HG03196 (cell line): ENCODE results near the gene ZDHHC11B.
"Not testable (repeated sequence)": the region's sequence is repeated elsewhere in the genome, so short reads cannot be mapped to it uniquely, and the experiment has no call there.

Experiments used
- ATAC-seq: cut with Tn5 transposase; IDR thresholded peaks from one replicate; pipeline ENCODE4 v1.9.1; 2021; ENCODE audit not compliant: unreplicated experiment

ZDHHC11B gene

DNA sequence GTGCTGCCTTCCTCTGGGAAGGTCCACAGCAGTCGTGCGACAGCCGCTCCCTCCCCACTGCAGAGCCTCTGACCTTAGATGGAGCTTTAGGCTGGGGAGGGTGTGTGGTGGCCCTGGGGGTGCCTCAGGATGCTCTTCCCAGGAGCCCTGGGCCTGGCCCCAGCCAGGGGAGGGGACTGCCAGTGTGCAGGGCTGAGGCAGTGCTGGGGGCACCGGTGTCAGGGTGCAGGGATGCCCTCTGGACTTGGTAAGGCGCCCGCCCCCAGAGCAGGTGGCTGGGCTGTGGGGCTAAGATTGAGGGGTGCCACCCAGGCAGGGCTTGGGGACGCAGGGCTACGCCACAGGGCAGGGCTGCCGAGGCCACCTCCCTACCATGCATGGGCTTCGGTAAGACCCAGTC, 13.9 kb downstream of the ZDHHC11B start:
- ATAC-seq = not testable (repeated sequence)

DNA sequence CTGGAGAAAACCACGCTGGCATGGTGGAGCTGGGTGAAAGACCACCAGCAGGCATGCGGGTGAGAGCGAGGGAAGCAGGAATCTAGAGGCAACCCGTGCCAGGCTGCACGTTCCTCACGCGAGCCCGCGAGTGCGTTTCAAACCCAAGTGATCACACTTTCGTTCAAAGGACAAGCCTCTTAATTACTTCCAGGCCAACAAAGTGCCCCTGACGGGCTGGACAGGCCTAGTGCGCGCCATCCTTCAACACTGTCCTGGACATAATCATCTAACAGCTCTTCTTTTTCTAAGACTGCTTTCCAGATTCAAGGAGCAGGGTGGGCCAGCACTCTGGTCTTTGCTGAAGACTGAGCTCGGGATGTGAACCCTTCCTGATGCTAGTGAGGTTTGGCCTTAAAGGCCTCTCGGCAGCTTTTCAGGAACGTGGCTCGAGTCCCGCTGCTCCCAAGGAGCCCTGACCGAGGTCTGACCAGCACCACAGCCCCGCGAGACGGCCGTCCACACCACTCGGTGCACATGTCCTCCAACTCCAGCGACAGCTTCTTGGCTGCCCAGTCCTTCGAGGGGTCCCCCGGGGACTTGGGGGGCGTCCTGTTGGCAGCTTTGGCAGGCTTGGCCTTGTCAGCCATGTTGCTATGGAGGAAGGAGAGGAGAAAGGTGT, 14.9 kb downstream of the ZDHHC11B start:
- not testable (repeated sequence) for ATAC-seq

DNA sequence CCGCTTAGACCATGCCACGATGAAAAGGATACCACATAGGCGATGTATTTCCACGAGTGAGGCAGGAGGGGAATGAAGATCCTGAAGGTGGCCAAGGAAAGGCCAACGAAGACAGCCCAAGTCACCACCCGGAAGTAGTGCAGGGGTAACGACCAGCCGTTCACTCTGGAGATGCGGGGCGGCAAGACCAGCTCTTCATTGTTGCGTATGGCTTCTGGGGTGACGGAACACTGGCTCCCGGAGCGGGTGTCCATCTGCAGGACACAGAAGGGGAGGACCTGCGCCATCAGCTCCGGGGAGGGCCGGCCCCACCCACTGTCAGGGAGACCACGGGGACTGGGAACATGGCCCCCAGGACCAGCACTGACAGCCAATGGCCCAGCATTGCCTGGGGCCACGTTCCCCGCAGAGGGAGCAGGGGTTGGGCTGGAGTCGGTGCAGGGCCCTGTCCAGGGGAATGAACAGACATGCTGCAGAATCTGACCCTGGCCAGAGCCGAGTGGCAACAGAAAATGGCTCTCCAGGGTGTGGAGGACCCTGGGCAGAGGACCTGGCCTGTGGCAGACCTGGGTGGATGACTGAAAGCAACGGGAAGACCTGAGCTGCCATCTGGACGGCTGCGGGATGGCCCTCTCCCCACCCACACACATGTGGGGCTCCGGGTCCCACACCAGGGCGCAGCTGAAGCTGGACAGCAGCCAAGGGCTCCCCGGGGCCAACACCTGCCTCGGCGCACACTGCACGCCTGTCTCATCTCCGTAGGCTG, 17.7 kb downstream of the ZDHHC11B start:
- ATAC-seq = no peak

DNA sequence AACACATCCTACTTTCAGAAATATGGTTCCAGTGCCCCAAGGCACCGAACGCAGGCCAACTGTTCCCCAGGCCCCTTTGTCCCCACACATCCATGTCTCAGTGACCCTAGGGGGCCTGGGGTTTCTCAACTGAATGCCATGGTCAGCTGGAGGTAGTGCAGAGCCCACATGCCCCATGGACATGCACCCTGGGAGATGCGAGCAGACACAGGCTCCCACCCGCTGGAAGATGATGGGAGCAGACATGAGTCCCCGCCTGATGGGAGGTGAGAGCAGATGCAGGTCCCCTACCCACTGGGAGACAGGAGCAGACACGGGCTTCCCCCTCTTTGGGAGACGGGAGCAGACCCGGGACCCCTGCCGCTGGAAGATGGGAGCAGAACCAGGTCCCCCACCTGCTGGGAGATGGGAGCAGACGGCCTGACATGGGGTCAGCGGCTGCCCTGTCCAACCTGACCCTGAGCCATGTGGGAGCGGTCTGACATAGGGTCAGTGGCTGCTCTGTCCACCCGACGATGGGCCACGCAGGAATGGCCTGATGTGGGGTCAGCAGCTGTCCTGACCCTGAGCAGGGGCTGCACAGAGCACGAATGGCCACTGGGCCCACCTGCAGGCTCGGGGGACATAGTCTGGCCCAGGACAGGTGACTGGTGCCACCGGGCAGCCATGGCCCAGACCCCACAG, 18.4 kb downstream of the ZDHHC11B start:
- ATAC-seq = no peak

DNA sequence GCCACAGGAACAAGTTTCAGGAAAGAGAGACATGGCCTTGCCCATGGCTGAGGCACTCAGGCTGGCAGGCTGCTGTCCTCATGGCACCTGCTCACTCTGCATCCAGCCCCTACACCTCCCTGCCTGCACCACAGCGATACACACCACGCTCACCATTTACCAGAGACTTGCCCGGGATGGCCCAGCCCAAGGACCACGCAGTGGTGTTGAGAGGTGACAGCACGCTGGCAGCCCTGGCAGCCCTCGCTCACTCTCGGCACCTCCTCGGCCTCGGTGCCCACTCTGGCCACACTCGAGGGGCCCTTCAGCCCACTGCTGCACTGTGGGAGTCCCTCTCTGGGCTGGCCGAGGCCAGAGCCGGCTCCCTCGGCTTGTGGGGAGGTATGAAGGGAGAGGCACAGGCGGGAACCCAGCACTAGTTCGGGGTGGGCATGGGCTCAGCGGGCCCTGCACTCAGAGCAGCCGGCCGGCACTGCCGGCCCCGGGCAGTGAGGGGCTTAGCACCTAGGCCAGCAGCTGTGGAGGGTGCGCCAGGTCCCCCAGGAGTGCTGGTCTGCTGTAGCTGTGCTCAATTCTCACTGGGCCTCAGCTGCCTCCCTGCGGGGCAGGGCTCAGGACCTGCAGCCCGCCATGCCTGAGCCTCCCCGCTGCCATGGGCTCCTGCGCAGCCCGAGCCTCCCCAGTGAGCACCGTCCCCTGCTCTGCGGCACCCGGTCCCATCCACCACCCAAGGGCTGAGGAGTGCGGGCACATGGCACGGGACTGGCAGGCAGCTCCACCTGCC, 20.3 kb downstream of the ZDHHC11B start:
- no peak for ATAC-seq

DNA sequence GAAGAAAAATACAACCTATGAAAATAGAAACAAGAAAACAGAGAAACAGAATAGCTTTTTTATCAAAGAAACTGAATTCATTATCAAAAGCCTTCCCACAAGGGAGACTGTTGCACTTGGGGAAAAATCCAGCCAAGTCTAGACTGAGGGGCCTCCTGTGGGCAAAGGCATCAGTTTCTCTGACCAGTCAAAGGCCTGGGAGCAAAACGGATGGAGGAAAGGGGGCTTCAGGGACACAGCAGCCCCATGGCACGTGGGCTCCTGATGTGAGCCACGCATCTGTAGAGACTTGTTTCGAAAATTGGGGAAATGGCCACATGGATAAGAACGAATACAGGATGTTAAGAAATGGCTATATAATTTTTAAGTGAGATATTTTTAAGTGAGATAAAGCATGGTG, 21.1 kb downstream of the ZDHHC11B start:
- no peak for ATAC-seq

DNA sequence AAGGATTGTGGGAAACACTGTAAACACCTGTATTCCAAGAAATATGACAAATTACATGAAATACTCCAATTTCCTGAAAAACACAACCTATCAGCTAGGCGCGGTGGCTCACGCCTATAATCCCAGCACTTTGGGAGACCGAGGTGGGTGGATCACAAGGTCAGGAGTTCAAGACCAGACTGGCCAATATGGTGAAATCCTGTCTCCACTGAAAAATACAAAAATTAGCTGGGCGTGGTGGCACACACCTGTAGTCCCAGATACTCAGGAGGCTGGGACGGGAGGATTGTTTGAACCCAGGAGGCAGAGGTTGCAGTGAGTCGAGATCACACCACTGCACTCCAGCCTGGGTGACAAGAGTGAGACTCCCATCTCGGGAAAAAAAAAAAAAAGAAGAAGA, 21.5 kb downstream of the ZDHHC11B start:
- ATAC-seq = not testable (repeated sequence)

DNA sequence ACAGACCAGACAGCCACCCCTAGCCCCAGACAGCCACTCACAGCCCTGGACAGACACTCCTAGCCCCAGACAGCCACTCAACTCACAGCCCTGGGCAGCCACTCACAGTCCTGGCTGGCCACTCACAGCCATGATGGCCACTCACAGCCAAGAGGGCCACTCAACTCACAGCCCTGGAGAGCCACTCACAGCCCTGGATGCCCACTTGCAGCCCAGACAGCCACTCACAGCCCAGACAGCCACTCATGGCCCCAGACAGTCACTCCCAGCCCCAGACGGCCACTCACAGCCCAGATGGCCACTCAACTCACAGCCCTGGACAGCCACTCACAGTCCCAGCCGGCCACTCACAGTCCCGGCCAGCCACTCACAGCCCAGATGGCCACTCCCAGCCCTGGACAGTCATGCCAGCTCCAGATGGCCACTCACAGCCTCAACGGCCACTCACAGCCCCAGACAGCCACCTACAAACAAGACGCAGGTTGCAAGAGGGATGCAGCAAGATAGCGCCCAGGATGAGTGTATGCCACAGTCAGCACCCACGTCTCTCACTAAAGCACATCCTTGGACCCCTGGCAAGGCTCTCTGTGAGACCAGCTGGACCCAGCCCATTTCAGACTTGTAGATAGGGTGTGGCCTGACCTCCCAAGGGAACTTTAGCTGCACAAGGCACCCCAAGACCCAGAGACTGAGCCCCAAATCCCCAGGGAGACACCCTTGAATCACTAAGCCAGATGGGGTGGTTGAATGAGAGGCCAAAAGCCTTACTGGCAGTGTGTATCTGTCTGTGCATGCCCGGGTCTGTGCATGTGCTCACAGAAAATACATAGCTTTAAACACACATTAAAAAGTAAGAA, 22.4 kb downstream of the ZDHHC11B start:
- ATAC-seq = no peak

DNA sequence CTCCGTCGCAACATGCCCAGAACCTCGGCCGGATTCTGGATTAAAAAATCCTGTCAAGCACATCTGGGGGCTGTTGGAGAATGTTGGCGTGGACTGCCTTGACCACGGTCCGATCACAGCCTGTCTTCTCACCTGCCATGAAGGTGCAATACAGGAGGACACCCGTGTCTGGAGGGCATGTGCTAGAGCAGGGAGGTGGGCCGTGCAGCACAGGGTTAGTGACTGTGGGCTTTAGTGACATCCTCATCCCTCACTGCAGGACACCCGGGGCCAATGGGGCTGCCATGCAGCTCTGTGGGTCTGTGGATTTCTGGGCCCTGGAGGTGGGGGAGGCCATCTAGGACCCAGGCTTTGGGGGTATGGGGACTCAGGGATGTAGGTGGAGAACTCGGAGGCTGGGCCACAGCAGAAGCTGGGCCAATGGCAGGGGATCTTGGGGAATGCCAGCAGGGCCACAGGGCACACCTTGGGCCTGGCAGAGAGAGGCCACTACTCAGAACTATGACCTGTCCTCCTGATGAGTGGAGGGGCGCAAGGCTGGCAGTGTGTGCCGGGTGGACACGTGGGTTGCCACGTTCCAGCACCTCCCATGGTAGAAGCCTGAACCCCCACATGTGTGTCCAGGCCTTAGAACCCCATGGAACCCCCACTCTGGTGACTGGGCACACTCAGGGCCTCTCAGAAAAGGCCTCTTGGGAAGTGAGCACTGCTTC, 23.3 kb downstream of the ZDHHC11B start:
- ATAC-seq = no peak

DNA sequence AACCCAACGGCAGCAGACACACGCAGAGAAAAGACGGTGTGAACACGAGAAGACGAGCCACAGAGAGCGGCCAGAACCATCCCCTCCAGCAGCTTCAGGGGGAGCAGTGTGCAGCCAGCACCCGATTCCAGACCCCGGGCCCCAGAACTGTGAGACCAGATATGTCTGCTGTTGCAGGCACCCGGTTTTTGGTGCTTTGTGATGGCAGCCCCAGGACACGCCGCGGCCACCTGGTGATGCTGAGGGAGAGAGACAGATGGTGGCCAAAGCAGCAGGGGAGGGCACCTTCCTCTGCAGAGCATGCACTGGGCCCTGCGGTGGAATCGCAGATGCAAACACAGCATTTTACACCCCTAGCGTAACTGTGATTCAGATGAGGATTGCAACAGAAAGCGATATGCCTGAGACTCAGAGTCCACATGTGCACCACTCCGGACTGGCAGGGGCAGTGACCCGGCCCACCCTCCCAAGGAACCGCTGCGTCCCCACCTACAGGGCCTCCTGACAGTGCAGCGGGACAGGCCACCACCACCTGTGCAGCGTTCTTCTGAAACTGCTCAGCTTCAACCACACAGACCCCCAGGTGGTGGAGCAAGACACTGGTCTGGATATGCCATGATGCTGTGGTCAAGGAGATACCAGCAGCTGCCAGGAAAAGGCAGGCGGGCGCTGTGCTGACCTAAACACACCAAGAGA, 24.0 kb downstream of the ZDHHC11B start:
- no peak for ATAC-seq

DNA sequence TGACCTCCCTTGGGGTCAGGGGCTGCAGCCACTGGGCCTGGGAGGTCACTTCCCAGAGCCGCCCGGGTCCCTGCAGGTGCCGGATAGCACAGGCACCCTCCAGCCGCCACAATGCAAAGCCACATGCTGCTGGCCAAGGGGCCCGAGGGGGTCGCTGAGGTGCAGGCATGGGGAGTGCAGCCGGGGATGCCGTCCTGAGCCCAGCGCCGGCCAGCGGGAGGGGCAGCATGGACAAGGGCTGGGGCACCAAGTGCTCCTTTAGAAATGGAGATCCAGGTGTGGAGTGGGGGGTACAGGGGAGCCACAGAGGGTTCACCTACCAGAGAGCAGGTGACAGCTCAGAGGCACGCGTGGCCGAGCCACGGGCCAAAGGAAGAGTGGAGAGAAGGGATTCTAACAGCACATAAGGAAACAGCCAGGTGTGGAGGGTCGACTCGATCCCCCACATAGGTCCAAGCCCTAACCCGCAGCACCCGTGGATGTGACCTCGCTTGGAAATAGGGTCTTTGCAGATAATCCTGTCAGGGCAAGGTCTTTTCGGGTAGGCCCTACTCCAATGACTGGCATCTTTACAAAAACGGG, 24.7 kb downstream of the ZDHHC11B start:
- no peak for ATAC-seq

DNA sequence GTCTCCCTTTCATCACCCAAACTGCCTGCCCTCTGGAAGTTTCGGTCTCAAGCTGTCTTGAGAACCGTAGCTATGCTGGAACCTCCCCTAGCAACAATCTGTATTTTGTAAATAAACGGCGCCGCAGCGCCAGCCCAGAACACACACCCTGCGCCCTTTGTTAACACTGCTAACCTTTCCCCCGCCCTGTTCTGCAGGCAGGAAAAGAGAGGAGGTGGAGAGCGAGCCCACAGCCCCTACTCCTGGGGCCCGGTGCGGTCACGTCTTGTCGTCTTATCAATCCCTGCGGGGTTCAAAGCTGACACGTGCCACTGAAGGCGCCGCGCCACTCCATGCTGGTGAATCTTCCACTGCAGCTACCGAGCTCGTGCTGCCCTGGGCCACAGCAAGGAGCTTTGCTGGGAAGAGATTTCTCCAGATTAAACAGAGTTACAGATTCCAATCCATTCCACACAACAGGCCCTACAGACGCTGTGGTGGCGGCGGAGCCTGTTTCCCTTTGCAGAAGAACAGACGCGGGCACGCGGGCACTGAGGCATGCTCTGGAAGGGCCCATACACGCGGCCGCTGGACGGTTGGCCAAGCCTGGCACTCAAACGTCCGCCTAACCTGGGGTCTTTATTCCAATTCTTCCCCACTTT, 25.3 kb downstream of the ZDHHC11B start:
- ATAC-seq = no peak

DNA sequence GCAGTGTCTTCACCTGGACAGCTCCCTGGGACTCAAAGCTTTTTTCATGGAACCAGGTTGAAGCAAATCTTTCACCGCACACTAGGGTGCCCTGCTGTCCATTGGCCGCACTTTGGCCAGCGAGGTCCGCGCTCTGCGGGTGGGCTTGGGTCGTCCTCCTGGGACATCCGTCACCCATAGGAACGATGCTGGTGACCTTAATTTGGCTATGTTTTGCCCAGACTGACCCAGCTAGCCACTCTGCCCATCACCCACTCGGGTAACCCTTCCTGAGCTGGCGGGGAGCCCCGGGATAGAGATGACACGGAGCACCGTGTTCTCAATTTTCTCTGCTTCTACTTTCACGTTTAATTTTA, 25.9 kb downstream of the ZDHHC11B start:
- ATAC-seq = no peak

DNA sequence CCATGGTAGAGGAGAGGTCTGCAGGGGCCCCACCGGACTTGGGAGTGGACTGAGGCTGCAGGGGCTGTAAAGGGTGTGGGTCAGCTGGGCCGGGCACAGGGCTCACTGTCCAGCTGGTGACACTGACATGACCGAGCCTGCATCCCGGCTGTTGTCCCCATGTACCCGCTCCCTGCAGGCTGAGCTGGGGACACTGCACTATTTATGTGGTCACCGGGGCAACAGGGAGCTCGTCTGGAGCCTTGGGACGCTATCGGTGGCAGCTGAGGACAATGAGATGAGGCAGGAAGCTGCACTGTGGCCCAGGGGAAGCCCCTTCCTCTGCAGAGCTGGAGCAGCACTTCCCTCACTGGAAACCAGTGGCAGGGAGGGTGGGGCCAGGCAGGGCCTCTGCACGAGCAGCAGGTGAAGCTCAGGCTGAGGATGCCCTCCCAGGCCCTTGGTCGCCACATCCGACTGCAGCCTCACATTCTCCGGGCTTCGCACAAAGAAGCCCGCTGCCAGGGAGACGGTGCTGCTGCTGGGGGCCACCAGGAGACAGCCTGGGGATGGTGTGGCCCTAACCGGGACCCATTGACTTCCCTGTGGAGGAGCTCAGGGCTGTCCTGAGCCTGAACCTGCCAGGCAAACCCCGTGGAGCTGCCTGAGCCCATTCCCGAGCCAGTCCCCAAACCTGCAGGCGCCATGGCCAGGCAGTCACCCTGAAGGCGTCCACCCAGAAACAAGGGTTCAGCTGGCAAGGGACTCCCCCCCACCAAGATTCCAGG, 26.4 kb downstream of the ZDHHC11B start:
- no peak for ATAC-seq

DNA sequence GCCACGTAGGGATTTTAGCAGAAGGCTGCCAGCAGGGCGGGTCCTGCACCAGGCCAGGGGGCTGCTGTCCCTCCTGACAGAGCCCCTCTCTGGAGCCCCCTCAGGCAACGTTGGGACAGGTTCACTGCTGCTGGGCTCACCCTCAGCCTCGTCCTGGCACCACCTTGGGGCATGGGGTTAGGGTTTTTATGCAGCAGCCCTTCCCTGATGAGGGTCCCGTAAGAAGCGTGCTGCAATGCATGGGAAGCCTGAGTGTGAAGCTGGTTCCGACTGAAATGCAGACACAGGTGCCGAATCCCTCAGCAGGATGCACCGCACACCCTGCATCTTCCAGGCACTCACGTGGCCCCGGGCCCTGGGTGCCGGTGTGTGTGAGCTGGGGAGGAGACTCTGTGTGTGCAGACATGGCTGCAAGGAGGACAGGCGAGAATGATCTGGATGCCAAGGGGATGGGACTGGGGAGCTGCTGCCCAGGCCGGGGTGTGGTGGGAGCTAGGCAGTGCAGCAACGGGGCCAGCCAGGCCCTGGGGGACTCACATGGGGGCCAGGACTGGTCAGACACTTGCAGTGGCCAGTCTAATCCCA, 27.1 kb downstream of the ZDHHC11B start:
- ATAC-seq = no peak

DNA sequence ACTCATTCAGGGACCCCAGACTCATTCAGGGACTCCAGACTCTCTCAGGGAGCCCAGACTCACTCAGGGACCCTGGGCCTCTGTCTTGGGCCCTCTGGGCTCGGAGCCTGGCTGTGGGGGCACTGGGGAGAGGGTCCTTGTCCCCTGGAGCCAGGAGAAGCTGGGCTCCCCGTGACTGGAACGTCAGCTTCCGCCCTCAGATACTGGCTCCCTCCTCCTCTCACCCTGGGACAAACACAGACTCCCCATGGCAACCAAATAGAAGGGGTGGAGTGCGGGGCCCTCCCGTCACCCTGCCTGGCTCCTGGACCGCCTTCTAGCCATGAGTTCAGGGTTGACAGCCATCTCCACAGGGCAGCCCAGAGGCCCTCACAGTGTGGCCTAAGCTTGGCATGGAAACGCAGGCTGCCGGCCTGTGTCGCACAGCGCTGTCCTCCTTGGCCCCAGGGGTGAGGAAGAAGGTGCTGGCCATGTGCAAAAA, 27.6 kb downstream of the ZDHHC11B start:
- no peak for ATAC-seq

DNA sequence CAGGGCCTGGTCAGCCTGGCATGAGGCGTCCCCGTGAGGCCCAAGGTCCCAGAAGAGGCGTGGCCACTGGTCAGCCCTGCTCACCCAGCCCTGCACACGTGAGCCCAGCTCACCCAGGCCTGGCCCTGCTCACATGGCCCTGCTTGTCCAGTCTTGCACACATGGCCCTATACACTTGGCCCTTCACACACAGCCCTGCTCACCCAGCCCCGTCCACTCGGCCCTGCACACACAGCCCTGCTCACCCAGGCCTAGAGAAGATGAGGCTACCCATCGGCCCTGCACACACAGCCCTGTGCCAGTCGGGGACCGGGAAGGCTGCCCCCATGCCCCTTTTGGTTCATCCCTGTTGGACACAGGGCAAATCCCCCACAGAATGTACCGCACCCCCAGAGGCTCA, 28.4 kb downstream of the ZDHHC11B start:
- no peak for ATAC-seq
